ENCODE measurements around the gene UBE2O.

The UBE2O gene

DNA sequence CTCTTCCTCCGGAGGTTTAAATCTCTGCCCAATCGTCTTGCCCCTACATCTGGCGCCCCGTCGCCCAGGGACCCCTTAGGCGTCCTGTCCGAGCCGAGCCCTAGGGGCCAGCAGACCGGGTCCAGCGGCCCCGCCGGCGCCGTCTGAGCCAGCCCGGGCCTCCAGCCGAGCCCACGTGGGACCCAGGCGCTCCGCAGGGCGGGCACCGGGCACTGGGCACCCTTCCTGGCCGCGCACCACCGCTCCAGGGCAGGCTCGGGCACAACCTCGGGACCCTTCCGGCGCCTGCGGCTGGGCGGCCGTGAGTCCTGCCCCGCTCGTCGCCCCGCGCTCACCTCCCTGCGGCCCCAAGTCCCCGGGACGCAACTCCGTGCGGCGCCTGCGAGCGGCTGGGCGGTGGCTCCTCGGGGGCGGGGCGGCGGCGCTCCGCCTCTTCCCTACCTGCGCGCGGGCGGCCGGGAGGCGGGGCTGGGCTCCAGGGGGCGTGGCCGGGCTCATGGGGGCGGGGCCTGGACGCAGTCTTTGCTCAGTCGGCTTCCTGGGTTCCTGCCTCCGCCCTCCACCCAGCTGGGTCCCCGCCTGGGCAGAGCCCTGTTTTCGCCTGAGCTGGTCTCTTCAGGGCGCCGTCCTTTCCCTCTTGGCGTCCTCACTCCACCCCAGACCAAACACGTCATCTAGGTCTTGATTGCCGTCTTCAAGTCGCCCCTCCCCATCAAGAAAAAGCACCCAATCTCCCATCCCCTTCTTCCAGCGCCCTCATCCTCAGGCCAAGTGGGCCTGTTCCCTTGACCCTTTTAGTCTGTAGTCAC lies 48.3 kb upstream of the UBE2O start, which contains the start of gene RHBDF2 (continued):
- TF ChIP-seq ZNF184 (tag by site-specific recombination; IDR thresholded peaks at IDR 0.05): 0 out of 2 replicates have a peak, but pooled peaks have one; percentile 51
- no peak for TF ChIP-seq ZNF292 (tag by site-specific recombination; IDR thresholded peaks at IDR 0.05; ENCODE audit: borderline replicate concordance, low read depth)
- no peak for TF ChIP-seq ZNF132 (tag by site-specific recombination; IDR thresholded peaks at IDR 0.05; ENCODE audit: borderline replicate concordance)
- peak; percentile 76; the same call in 1 of the 2 replicates for TF ChIP-seq ZNF423 (tag by site-specific recombination; IDR thresholded peaks at IDR 0.05)
- TF ChIP-seq, protein P1, sequence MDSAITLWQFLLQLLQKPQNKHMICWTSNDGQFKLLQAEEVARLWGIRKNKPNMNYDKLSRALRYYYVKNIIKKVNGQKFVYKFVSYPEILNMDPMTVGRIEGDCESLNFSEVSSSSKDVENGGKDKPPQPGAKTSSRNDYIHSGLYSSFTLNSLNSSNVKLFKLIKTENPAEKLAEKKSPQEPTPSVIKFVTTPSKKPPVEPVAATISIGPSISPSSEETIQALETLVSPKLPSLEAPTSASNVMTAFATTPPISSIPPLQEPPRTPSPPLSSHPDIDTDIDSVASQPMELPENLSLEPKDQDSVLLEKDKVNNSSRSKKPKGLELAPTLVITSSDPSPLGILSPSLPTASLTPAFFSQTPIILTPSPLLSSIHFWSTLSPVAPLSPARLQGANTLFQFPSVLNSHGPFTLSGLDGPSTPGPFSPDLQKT (IDR thresholded peaks at IDR 0.05; ENCODE audit: borderline replicate concordance, low read depth, low read length): no peak
- TF ChIP-seq, protein P2, sequence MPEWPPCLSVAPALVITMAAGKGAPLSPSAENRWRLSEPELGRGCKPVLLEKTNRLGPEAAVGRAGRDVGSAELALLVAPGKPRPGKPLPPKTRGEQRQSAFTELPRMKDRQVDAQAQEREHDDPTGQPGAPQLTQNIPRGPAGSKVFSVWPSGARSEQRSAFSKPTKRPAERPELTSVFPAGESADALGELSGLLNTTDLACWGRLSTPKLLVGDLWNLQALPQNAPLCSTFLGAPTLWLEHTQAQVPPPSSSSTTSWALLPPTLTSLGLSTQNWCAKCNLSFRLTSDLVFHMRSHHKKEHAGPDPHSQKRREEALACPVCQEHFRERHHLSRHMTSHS (tag by site-specific recombination; IDR thresholded peaks at IDR 0.05): no peak
- TF ChIP-seq ZNF426 (tag by site-specific recombination; IDR thresholded peaks at IDR 0.05): no peak
- peak; percentile 89 for TF ChIP-seq SP3 (tag by site-specific recombination; IDR thresholded peaks at IDR 0.05)
- TF ChIP-seq, protein P3, sequence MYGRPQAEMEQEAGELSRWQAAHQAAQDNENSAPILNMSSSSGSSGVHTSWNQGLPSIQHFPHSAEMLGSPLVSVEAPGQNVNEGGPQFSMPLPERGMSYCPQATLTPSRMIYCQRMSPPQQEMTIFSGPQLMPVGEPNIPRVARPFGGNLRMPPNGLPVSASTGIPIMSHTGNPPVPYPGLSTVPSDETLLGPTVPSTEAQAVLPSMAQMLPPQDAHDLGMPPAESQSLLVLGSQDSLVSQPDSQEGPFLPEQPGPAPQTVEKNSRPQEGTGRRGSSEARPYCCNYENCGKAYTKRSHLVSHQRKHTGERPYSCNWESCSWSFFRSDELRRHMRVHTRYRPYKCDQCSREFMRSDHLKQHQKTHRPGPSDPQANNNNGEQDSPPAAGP (tag by site-specific recombination; IDR thresholded peaks at IDR 0.05): peak; percentile 65
- TF ChIP-seq, protein P4, sequence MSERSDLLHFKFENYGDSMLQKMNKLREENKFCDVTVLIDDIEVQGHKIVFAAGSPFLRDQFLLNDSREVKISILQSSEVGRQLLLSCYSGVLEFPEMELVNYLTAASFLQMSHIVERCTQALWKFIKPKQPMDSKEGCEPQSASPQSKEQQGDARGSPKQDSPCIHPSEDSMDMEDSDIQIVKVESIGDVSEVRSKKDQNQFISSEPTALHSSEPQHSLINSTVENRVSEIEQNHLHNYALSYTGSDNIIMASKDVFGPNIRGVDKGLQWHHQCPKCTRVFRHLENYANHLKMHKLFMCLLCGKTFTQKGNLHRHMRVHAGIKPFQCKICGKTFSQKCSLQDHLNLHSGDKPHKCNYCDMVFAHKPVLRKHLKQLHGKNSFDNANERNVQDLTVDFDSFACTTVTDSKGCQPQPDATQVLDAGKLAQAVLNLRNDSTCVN (tag by site-specific recombination; optimal IDR thresholded peaks at IDR 0.05): peak; percentile 42
- TF ChIP-seq ZNF785 (tag by site-specific recombination; IDR thresholded peaks at IDR 0.05): no peak
- peak; percentile 89 for TF ChIP-seq KLF1 (tag by site-specific recombination; IDR thresholded peaks at IDR 0.05)
- peak; percentile 68; the same call in 1 of the 2 replicates for TF ChIP-seq SP7 (tag by site-specific recombination; IDR thresholded peaks at IDR 0.05)
- TF ChIP-seq, protein P5, sequence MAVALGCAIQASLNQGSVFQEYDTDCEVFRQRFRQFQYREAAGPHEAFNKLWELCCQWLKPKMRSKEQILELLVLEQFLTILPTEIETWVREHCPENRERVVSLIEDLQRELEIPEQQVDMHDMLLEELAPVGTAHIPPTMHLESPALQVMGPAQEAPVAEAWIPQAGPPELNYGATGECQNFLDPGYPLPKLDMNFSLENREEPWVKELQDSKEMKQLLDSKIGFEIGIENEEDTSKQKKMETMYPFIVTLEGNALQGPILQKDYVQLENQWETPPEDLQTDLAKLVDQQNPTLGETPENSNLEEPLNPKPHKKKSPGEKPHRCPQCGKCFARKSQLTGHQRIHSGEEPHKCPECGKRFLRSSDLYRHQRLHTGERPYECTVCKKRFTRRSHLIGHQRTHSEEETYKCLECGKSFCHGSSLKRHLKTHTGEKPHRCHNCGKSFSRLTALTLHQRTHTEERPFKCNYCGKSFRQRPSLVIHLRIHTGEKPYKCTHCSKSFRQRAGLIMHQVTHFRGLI (tag by site-specific recombination; IDR thresholded peaks at IDR 0.05): no peak
- 0 out of 2 replicates have a peak, but pooled peaks have one; percentile 36 for TF ChIP-seq ZNF660 (tag by site-specific recombination; IDR thresholded peaks at IDR 0.05)
- TF ChIP-seq ZNF555 (tag by site-specific recombination; conservative IDR thresholded peaks at IDR 0.05): no peak
- TF ChIP-seq ZNF561 (tag by site-specific recombination; IDR thresholded peaks at IDR 0.05; ENCODE audit: borderline replicate concordance): peak; percentile 92
- TF ChIP-seq SP2 (tag by site-specific recombination; IDR thresholded peaks at IDR 0.05): peak; percentile 56
- TF ChIP-seq, protein P6, sequence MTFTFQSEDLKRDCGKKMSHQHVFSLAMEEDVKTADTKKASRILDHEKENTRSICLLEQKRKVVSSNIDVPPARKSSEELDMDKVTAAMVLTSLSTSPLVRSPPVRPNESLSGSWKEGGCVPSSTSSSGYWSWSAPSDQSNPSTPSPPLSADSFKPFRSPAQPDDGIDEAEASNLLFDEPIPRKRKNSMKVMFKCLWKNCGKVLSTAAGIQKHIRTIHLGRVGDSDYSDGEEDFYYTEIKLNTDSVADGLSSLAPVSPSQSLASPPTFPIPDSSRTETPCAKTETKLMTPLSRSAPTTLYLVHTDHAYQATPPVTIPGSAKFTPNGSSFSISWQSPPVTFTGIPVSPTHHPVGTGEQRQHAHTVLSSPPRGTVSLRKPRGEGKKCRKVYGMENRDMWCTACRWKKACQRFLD (tag by site-specific recombination; IDR thresholded peaks at IDR 0.05): no peak
- no peak for TF ChIP-seq ZNF16 (tag by site-specific recombination; IDR thresholded peaks at IDR 0.05; ENCODE audit: low read depth)
- peak; percentile 46; the same call in 1 of the 2 replicates for TF ChIP-seq ZNF629 (tag by site-specific recombination; IDR thresholded peaks at IDR 0.05)
- TF ChIP-seq PRDM1 (tag by site-specific recombination; IDR thresholded peaks at IDR 0.05): peak; percentile 79
- TF ChIP-seq KLF8 (tag by site-specific recombination; IDR thresholded peaks at IDR 0.05): peak; percentile 70; the same call in 1 of the 2 replicates
- 0 out of 2 replicates have a peak, but pooled peaks have one; percentile 52 for TF ChIP-seq IKZF3 (tag by site-specific recombination; IDR thresholded peaks at IDR 0.05)
- TF ChIP-seq, protein P7, sequence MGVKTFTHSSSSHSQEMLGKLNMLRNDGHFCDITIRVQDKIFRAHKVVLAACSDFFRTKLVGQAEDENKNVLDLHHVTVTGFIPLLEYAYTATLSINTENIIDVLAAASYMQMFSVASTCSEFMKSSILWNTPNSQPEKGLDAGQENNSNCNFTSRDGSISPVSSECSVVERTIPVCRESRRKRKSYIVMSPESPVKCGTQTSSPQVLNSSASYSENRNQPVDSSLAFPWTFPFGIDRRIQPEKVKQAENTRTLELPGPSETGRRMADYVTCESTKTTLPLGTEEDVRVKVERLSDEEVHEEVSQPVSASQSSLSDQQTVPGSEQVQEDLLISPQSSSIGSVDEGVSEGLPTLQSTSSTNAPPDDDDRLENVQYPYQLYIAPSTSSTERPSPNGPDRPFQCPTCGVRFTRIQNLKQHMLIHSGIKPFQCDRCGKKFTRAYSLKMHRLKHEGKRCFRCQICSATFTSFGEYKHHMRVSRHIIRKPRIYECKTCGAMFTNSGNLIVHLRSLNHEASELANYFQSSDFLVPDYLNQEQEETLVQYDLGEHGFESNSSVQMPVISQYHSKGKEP (tag by site-specific recombination; IDR thresholded peaks at IDR 0.05): peak; percentile 49; the same call in 1 of the 2 replicates
- TF ChIP-seq ZBTB21 (tag by site-specific recombination; IDR thresholded peaks at IDR 0.05): peak; percentile 50
- peak; percentile 44; the same call in 1 of the 2 replicates for TF ChIP-seq ZNF677 (tag by site-specific recombination; IDR thresholded peaks at IDR 0.05)
- TF ChIP-seq ZBTB17 (tag by site-specific recombination; IDR thresholded peaks at IDR 0.05): peak; percentile 31; the same call in 1 of the 2 replicates
- peak; percentile 94 for TF ChIP-seq ZBTB8A (tag by site-specific recombination; IDR thresholded peaks at IDR 0.05)
- TF ChIP-seq ZBTB20 (tag by site-specific recombination; IDR thresholded peaks at IDR 0.05): peak; percentile 65
